NOMO-1 treated with dmso at 0.1 percent for 144 hours (cell line): ENCODE data around the gene RAP1A.

ENCODE experiments used
- DNase-seq: peaks from one replicate; lab custom pipeline; 2025; ENCODE audit not compliant: unreplicated experiment; lab: John Stamatoyannopoulos, UW

Gene RAP1A

GRCh38 chr1:111751906-111752575 lies 132.5 kb downstream of the RAP1A start:
- DNase-seq, result no peak

GRCh38 chr1:111754984-111755330 lies 135.4 kb downstream of the RAP1A start:
- DNase-seq, result no peak

GRCh38 chr1:111755331-111756123 lies 135.9 kb downstream of the RAP1A start, which contains the start of gene DDX20:
DDX20 (plus strand) TSS chr1:111755901; CDS start chr1:111755925, 24 bp downstream.
- peak; percentile 96 for DNase-seq

- no peak for DNase-seq
Observed at GRCh38 chr1:111756124-111756513, 136.5 kb downstream of the RAP1A start.

GRCh38 chr1:111758373-111758772 lies 138.8 kb downstream of the RAP1A start:
- DNase-seq, result no peak

- DNase-seq, result no peak
Observed at GRCh38 chr1:111761717-111762116, 142.1 kb downstream of the RAP1A start.

- no peak for DNase-seq
Observed at GRCh38 chr1:111762332-111762731, 142.7 kb downstream of the RAP1A start.
